CD4-positive, alpha-beta T cell treated with Interleukin-17A for 4 hours (primary cell): Measurements from ENCODE around the gene C10orf90.
"Not testable (repeated sequence)": the region's sequence is repeated elsewhere in the genome, so short reads cannot be mapped to it uniquely, and the experiment has no call there.

Experiments used
- DNase-seq: peaks from one replicate; pipeline ENCODE4 v3.0.0-alpha.2; 2020; ENCODE audit warnings: mixed read lengths

The C10orf90 gene

GRCh38 chr10:126380352-126381076 lies 290.0 kb downstream of the C10orf90 start:
- no peak for DNase-seq

GRCh38 chr10:126379166-126379565 lies 291.3 kb downstream of the C10orf90 start:
- DNase-seq, result not testable (repeated sequence)

GRCh38 chr10:126376956-126377355 lies 293.5 kb downstream of the C10orf90 start:
- no peak for DNase-seq

GRCh38 chr10:126375926-126376554 lies 294.5 kb downstream of the C10orf90 start:
- DNase-seq, result no peak

- DNase-seq, result no peak
These were observed 295.2 kb downstream of the C10orf90 start for GRCh38 chr10:126375299-126375698.
